Tibial artery (tissue), 4 donors: Measurements from ENCODE around the gene NF2.

Experiments
- DNase-seq, 2 donors: peaks; one replicate each; pipeline ENCODE4 v3.0.0-alpha.2; 2019
- H3K27ac ChIP-seq, 2 donors: fragments of 200-600 bp; sonication (generic) in 1 of 2; 1 replicate in 1 of 2; 2 replicates in 1 of 2; pipeline ENCODE4 v1.5.1; 2018 to 2019; ENCODE audit warnings: mild to moderate bottlenecking in 1 of 2
- H3K27me3 ChIP-seq, 2 donors: fragments of 200-600 bp; sonication (generic) in 1 of 2; one replicate each; pipeline versions ENCODE4 v1.5.1 to v1.6.0; 2016 to 2019
- H3K36me3 ChIP-seq, 3 donors: fragments of 200-600 bp; sonication (generic) in 2 of 3; one replicate each; pipeline ENCODE4 v1.5.1; 2016 to 2019; ENCODE audit warnings: mild to moderate bottlenecking in 2 of 3
- H3K4me1 ChIP-seq, 4 donors: fragments of 200-600 bp; sonication (generic) in 2 of 4; 1 replicate in 3 of 4; 2 replicates in 1 of 4; pipeline ENCODE4 v1.5.1; 2016 to 2019
- H3K4me3 ChIP-seq, 2 donors: fragments of 200-600 bp; sonication (generic) in 1 of 2; 1 replicate in 1 of 2; 2 replicates in 1 of 2; pipeline ENCODE4 v1.5.1; 2018 to 2019; ENCODE audit warnings: mild to moderate bottlenecking in 2 of 2
- H3K9me3 ChIP-seq, 3 donors: fragments of 200-600 bp; sonication (generic) in 1 of 3; one replicate each; pipeline ENCODE4 v1.5.1; 2016 to 2019
- CTCF ChIP-seq, 2 experiments: fragments of 200-600 bp in 1 of 2; fragments of 450-650 bp in 1 of 2; IDR thresholded peaks; one replicate each; pipeline ENCODE4 v1.5.1; 2017 to 2019; ENCODE audit warnings: antibody characterized with exemption in 2 of 2, mild to moderate bottlenecking in 1 of 2, moderate library complexity in 1 of 2
- intact Hi-C: fragments of 100-400 bp; cut with DNase I; formaldehyde crosslinking; loops from one replicate; pipeline ENCODE4 v1.15.0; 2023; ENCODE audit warnings: low total_unique reads

NF2 gene

GRCh38 chr22:29732883-29733282, 129.4 kb downstream of the NF2 start:
- Histone ChIP-seq H3K27me3 (no peaks in the 10 kb centered on the region), H3K9me3 (no peaks in the 10 kb centered on the region), H3K36me3 (peaks cover 0 to 83% (median 44%) of the 10 kb centered on the region in 3 donors), H3K27ac (no peak overlapping the region), H3K4me3 (no peak overlapping the region), H3K4me1 (no peaks in the 10 kb centered on the region)
- intact Hi-C loops = no loop called here
- no peak for DNase-seq
- TF ChIP-seq CTCF (IDR thresholded peaks at IDR 0.05) = no peak

GRCh38 chr22:29733362-29734201, 130.1 kb downstream of the NF2 start:
- DNase-seq = no peak
- no peak for TF ChIP-seq CTCF (IDR thresholded peaks at IDR 0.05)

GRCh38 chr22:29734406-29734805, 131.0 kb downstream of the NF2 start:
- no peaks in the 10 kb centered on the region for H3K4me1 ChIP-seq
- no peaks in the 10 kb centered on the region for H3K9me3 ChIP-seq
- H3K27ac ChIP-seq = no peak overlapping the region
- intact Hi-C loops = no loop called here
- no peaks in the 10 kb centered on the region for H3K27me3 ChIP-seq
- DNase-seq = no peak
- TF ChIP-seq CTCF (IDR thresholded peaks at IDR 0.05) = no peak
- H3K4me3 ChIP-seq = no peak overlapping the region
- peaks cover 0 to 88% (median 51%) of the 10 kb centered on the region in 3 donors for H3K36me3 ChIP-seq

More at GRCh38 chr22:29733362-29734201, 130.1 kb downstream of the NF2 start:
- Histone ChIP-seq H3K4me3 (no peak overlapping the region), H3K27ac (no peak overlapping the region), H3K27me3 (no peaks in the 10 kb centered on the region), H3K36me3 (peaks cover 0 to 88% (median 51%) of the 10 kb centered on the region in 3 donors), H3K4me1 (no peaks in the 10 kb centered on the region), H3K9me3 (no peaks in the 10 kb centered on the region)
- intact Hi-C loops = no loop called here

GRCh38 chr22:29734838-29735237, 131.4 kb downstream of the NF2 start:
- no peak for DNase-seq
- Histone ChIP-seq H3K4me3 (no peak overlapping the region), H3K9me3 (no peaks in the 10 kb centered on the region), H3K4me1 (no peaks in the 10 kb centered on the region), H3K36me3 (peaks cover 0 to 88% (median 51%) of the 10 kb centered on the region in 3 donors), H3K27me3 (no peaks in the 10 kb centered on the region), H3K27ac (no peak overlapping the region)
- intact Hi-C loops = no loop called here
- TF ChIP-seq CTCF (IDR thresholded peaks at IDR 0.05) = no peak

- Histone ChIP-seq H3K36me3 (peaks cover 0 to 89% (median 54%) of the 10 kb centered on the region in 3 donors), H3K9me3 (no peaks in the 10 kb centered on the region), H3K27me3 (no peaks in the 10 kb centered on the region), H3K27ac (no peak overlapping the region), H3K4me3 (no peak overlapping the region), H3K4me1 (no peaks in the 10 kb centered on the region)
- intact Hi-C loops = no loop called here
- no peak for DNase-seq
- no peak for TF ChIP-seq CTCF (IDR thresholded peaks at IDR 0.05)
These were observed 132.0 kb downstream of the NF2 start for GRCh38 chr22:29735416-29735815.
